HCT116 (cell line): ENCODE results near the gene PNPLA6.

Experiments
- CTCF ChIP-seq, 3 experiments: fragments of 200-600 bp in 1 of 3; sonication (generic) in 1 of 3; IDR thresholded peaks in 2 of 3; conservative IDR thresholded peaks in 1 of 3; 2 replicates each; pipeline ENCODE4 v1.5.1; 2012 to 2017; ENCODE audit warnings: low read depth in 2 of 3, low read length in 2 of 3, antibody characterized with exemption in 1 of 3, borderline replicate concordance in 1 of 3, control low read depth in 1 of 3, mild to moderate bottlenecking in 1 of 3, mixed read lengths in 1 of 3, mixed run types in 1 of 3, moderate library complexity in 1 of 3; ENCODE audit not compliant: insufficient read depth in 1 of 3
- POLR2A ChIP-seq: IDR thresholded peaks from 2 replicates; pipeline ENCODE4 v1.7.0; 2011; ENCODE audit warnings: borderline replicate concordance; ENCODE audit not compliant: insufficient read depth, insufficient read length; ENCODE audit errors: extremely low read depth
- REST ChIP-seq: IDR thresholded peaks from 2 replicates; pipeline ENCODE4 v1.6.1; 2012; ENCODE audit warnings: low read depth

GRCh38 chr19:7522072-7522922 lies 13.2 kb upstream of the PNPLA6 start, which contains the start of gene MCOLN1:
- TF ChIP-seq CTCF (IDR thresholded peaks at IDR 0.05 in 2 of 3, conservative IDR thresholded peaks at IDR 0.05 in 1 of 3; ENCODE audit: borderline replicate concordance in 1 of 3, insufficient read depth in 1 of 3, low read depth in 2 of 3, low read length in 2 of 3) (no peak), POLR2A (no peak), REST (no peak)
